GM23338 (cell line): ENCODE data around the gene HES4. TPM values are rescaled to one million over a fixed set of nuclear protein-coding genes. Genes with fewer than 3 reads are reported as not detected.

ENCODE experiments used
- ATAC-seq: fragments of 200-7000 bp; cut with Tn5 transposase; 3 replicates; pipeline ENCODE4 v1.9.1; 2020
- DNase-seq: peaks from one replicate; pipeline ENCODE4 v3.0.0-alpha.2; 2015; ENCODE audit warnings: low spot score
- H2AFZ ChIP-seq: fragments of 200-600 bp; sonication (generic); 2 replicates; pipeline ENCODE4 v1.8.0; 2016; ENCODE audit warnings: antibody characterized with exemption, mild to moderate bottlenecking, moderate library complexity
- H3F3A ChIP-seq: fragments of 200-600 bp; sonication (generic); replicated peaks from 2 replicates; pipeline ENCODE4 v1.8.0; 2017; ENCODE audit warnings: antibody characterized with exemption, mixed run types, low read depth
- H3K27ac ChIP-seq: fragments of 200-600 bp; sonication (generic); 2 replicates; pipeline ENCODE4 v1.6.1; 2016; ENCODE audit warnings: low read depth
- H3K27me3 ChIP-seq: fragments of 200-600 bp; sonication (generic); 2 replicates; pipeline ENCODE4 v1.8.0; 2016; ENCODE audit warnings: mild to moderate bottlenecking, mixed run types, moderate library complexity; ENCODE audit not compliant: insufficient read depth
- H3K36me3 ChIP-seq: fragments of 200-600 bp; sonication (generic); 2 replicates; pipeline ENCODE4 v1.8.0; 2016; ENCODE audit warnings: mild to moderate bottlenecking; ENCODE audit not compliant: insufficient read depth
- H3K4me1 ChIP-seq: fragments of 200-600 bp; sonication (generic); 2 replicates; pipeline ENCODE4 v1.8.0; 2016; ENCODE audit warnings: mild to moderate bottlenecking, moderate library complexity; ENCODE audit not compliant: insufficient read depth
- H3K4me2 ChIP-seq: fragments of 200-600 bp; sonication (generic); 2 replicates; pipeline ENCODE4 v1.7.1; 2017; ENCODE audit warnings: mixed run types
- H3K4me3 ChIP-seq: fragments of 200-600 bp; sonication (generic); 2 replicates; pipeline ENCODE4 v1.6.1; 2016; ENCODE audit warnings: mixed run types
- H3K79me2 ChIP-seq: fragments of 200-600 bp; sonication (generic); replicated peaks from 2 replicates; pipeline ENCODE4 v1.8.0; 2017; ENCODE audit warnings: mild to moderate bottlenecking; ENCODE audit not compliant: insufficient read depth
- H3K9me2 ChIP-seq: fragments of 200-600 bp; sonication (generic); 2 replicates; pipeline ENCODE4 v1.8.0; 2017; ENCODE audit not compliant: insufficient read depth
- H4K20me1 ChIP-seq: fragments of 200-600 bp; sonication (generic); replicated peaks from 2 replicates; pipeline ENCODE4 v1.8.0; 2017; ENCODE audit warnings: mild to moderate bottlenecking; ENCODE audit not compliant: insufficient read depth
- H3K27ac Mint-ChIP-seq: 2 replicates; pipeline ENCODE4 v1.8.0; 2020; ENCODE audit warnings: inconsistent platforms, mild to moderate bottlenecking, moderate library complexity, mixed read lengths
- H3K27me3 Mint-ChIP-seq: 3 replicates; pipeline ENCODE4 v1.8.0; 2022; ENCODE audit warnings: low read depth, mild to moderate bottlenecking, moderate library complexity, mixed read lengths, inconsistent platforms; ENCODE audit not compliant: insufficient read depth, poor library complexity
- H3K36me3 Mint-ChIP-seq: 3 replicates; pipeline ENCODE4 v1.8.0; 2021; ENCODE audit warnings: low read depth, mild to moderate bottlenecking, inconsistent platforms, moderate library complexity, mixed read lengths
- H3K4me1 Mint-ChIP-seq: 3 replicates; pipeline ENCODE4 v1.8.0; 2020; ENCODE audit warnings: mild to moderate bottlenecking, inconsistent platforms, mixed read lengths
- H3K4me3 Mint-ChIP-seq: 3 replicates; pipeline ENCODE4 v1.8.0; 2021; ENCODE audit warnings: moderate library complexity, mild to moderate bottlenecking, inconsistent platforms, mixed read lengths
- H3K9me3 Mint-ChIP-seq: 3 replicates; pipeline ENCODE4 v1.8.0; 2020; ENCODE audit warnings: moderate library complexity, mild to moderate bottlenecking, inconsistent platforms, mixed read lengths
- CREB1 ChIP-seq: fragments of 250-450 bp; sonication (Bioruptor Pico); IDR thresholded peaks from 2 replicates; pipeline ENCODE4 v1.5.0; 2020; ENCODE audit warnings: low read depth, mild to moderate bottlenecking, moderate library complexity
- CTCF ChIP-seq, 2 experiments: fragments of 200-600 bp in 1 of 2; sonication (generic) in 1 of 2; conservative IDR thresholded peaks; 2 replicates each; pipeline versions ENCODE4 v1.5.1 to v1.6.1; 2016 to 2017; ENCODE audit warnings: antibody characterized with exemption in 2 of 2, low read depth in 2 of 2, mild to moderate bottlenecking in 2 of 2, moderate library complexity in 1 of 2
- ETS1 ChIP-seq: IDR thresholded peaks from 2 replicates; pipeline ENCODE4 v1.6.1; 2016; ENCODE audit warnings: antibody characterized with exemption
- EZH2 ChIP-seq: fragments of 200-600 bp; sonication (generic); IDR thresholded peaks from one replicate; pipeline ENCODE4 v1.8.0; 2017; ENCODE audit warnings: antibody characterized with exemption, mild to moderate bottlenecking, low read depth; ENCODE audit not compliant: unreplicated experiment
- EZH2phosphoT487 ChIP-seq: fragments of 200-600 bp; sonication (generic); IDR thresholded peaks from one replicate; pipeline ENCODE4 v1.8.1; 2018; ENCODE audit warnings: antibody characterized with exemption; ENCODE audit not compliant: unreplicated experiment
- JUNB ChIP-seq: IDR thresholded peaks from one replicate; pipeline ENCODE4 v1.6.1; 2016; ENCODE audit warnings: antibody characterized with exemption; ENCODE audit not compliant: unreplicated experiment
- NANOG ChIP-seq: IDR thresholded peaks from 2 replicates; pipeline ENCODE4 v1.6.1; 2016; ENCODE audit warnings: antibody characterized with exemption, borderline replicate concordance
- POLR2AphosphoS5 ChIP-seq: IDR thresholded peaks from 2 replicates; pipeline ENCODE4 v1.6.1; 2016; ENCODE audit warnings: antibody characterized with exemption, low read depth
- REST ChIP-seq: IDR thresholded peaks from one replicate; pipeline ENCODE4 v1.6.1; 2018; ENCODE audit warnings: antibody characterized with exemption; ENCODE audit not compliant: unreplicated experiment
- STAT1 ChIP-seq: IDR thresholded peaks from one replicate; pipeline ENCODE4 v1.6.1; 2016; ENCODE audit warnings: antibody characterized with exemption; ENCODE audit not compliant: unreplicated experiment
- ZNF114 ChIP-seq: fragments of 250-450 bp; sonication (Bioruptor Pico); IDR thresholded peaks from 2 replicates; pipeline ENCODE4 v1.5.0; 2020; ENCODE audit warnings: mild to moderate bottlenecking, moderate library complexity
- ZNF331 ChIP-seq: fragments of 250-450 bp; sonication (Bioruptor Pico); IDR thresholded peaks from 2 replicates; pipeline ENCODE4 v1.5.0; 2020; ENCODE audit warnings: low read depth, mild to moderate bottlenecking, moderate library complexity
- ZNF462 ChIP-seq: fragments of 250-450 bp; sonication (Bioruptor Pico); IDR thresholded peaks from 2 replicates; pipeline ENCODE4 v1.5.0; 2020; ENCODE audit warnings: mild to moderate bottlenecking, moderate library complexity
- polyA plus RNA-seq: library from polyadenylated mRNA; unstranded; fragments of >200 nt; fragmentation: Nextera tagmentation; extraction: Ambion mirVana; gene quantifications from 2 replicates; pipeline ENCODE4 v1.2.1, GENCODE V29; 2016
- total RNA-seq: library from RNA; depleted of rRNA; stranded (reverse); fragments of >200 nt; shearing (Covaris generic); gene quantifications from 2 replicates; pipeline ENCODE4 v1.2.3, GENCODE V29; 2014

The HES4 gene
- total and polyA plus RNA-seq, 2 experiments from 2014 or later: 2.3 to 6.7 TPM

- Mint-ChIP-seq H3K9me3 (peaks cover 2% of the 10 kb centered on the region; the same call in 1 of the 3 replicates), H3K4me1 (peaks cover 18% of the 10 kb centered on the region), H3K36me3 (no peaks in the 10 kb centered on the region; the same call in 2 of the 3 replicates), H3K27me3 (peaks cover 57% of the 10 kb centered on the region), H3K4me3 (peak overlapping the region; percentile 19; the same call in 1 of the 3 replicates), H3K27ac (no peak overlapping the region)
- ATAC-seq (peak; percentile 24), DNase-seq (no peak)
- H2AFZ ChIP-seq: no peak overlapping the region
- TF ChIP-seq CTCF (conservative IDR thresholded peaks at IDR 0.05; ENCODE audit: low read depth in 2 of 2) (no peak), EZH2 (no peak), JUNB (no peak), ZNF331 (no peak), ZNF462 (CRISPR knock-in tag) (no peak), REST (no peak), NANOG (no peak), STAT1 (no peak), CREB1 (CRISPR knock-in tag) (no peak), POLR2AphosphoS5 (no peak), EZH2phosphoT487 (no peak), ZNF114 (CRISPR knock-in tag) (no peak), ETS1 (no peak)
- H3K4me3 ChIP-seq: no peak overlapping the region
- H3K4me2 ChIP-seq: no peak overlapping the region
- no peak overlapping the region for H3K27ac ChIP-seq
- H3K79me2 ChIP-seq: no peaks in the 10 kb centered on the region
- no peaks in the 10 kb centered on the region for H3K9me2 ChIP-seq
- peaks cover 8% of the 10 kb centered on the region; the same call in 1 of the 2 replicates for H3K4me1 ChIP-seq
- H4K20me1 ChIP-seq: no peaks in the 10 kb centered on the region; the same call in 1 of the 2 replicates
- peaks cover 68% of the 10 kb centered on the region for H3K27me3 ChIP-seq
- H3F3A ChIP-seq: peaks cover 4% of the 10 kb centered on the region; the same call in 1 of the 2 replicates
- no peaks in the 10 kb centered on the region for H3K36me3 ChIP-seq
Measured at GRCh38 chr1:1004780-1005697, 5.1 kb upstream of the HES4 start.
